GM20431 (cell line): ENCODE data around the gene POC1B.

Experiments
- in situ Hi-C: fragments of 300-500 bp; cut with MseI, MboI; formaldehyde crosslinking; loops from one replicate; pipeline ENCODE4 v1.15.0; 2020; ENCODE audit warnings: low sequenced_read_pairs; ENCODE audit not compliant: unreplicated experiment

The POC1B gene

GRCh38 chr12:89499857-89500256 is 26.0 kb downstream of the POC1B start:
- in situ Hi-C loops = no loop called here

- in situ Hi-C loops = no loop called here
Observed at GRCh38 chr12:89497467-89497866, 28.4 kb downstream of the POC1B start.

- in situ Hi-C loops = no loop called here
Observed at GRCh38 chr12:89497005-89497404, 28.8 kb downstream of the POC1B start.

- in situ Hi-C loops = no loop called here
Observed at GRCh38 chr12:89494411-89495231, 31.2 kb downstream of the POC1B start.

- in situ Hi-C loops = no loop called here
Observed at GRCh38 chr12:89493670-89494302, 32.1 kb downstream of the POC1B start.

GRCh38 chr12:89492883-89493282 is 33.0 kb downstream of the POC1B start:
- in situ Hi-C loops = no loop called here

GRCh38 chr12:89490922-89491321 is 34.9 kb downstream of the POC1B start:
- in situ Hi-C loops = no loop called here

GRCh38 chr12:89486264-89486663 is 39.6 kb downstream of the POC1B start:
- in situ Hi-C loops = no loop called here

- in situ Hi-C loops = no loop called here
Observed at GRCh38 chr12:89484470-89484869, 41.4 kb downstream of the POC1B start.

- in situ Hi-C loops = no loop called here
Observed at GRCh38 chr12:89481213-89481914, 44.5 kb downstream of the POC1B start.

- in situ Hi-C loops = no loop called here
Observed at GRCh38 chr12:89479982-89480381, 45.9 kb downstream of the POC1B start.

GRCh38 chr12:89477633-89478279 is 48.1 kb downstream of the POC1B start:
- in situ Hi-C loops = no loop called here

- in situ Hi-C loops = no loop called here
Observed at GRCh38 chr12:89476904-89477595, 48.8 kb downstream of the POC1B start.

- in situ Hi-C loops = no loop called here
Observed at GRCh38 chr12:89476232-89476631, 49.6 kb downstream of the POC1B start.

GRCh38 chr12:89475203-89475990 is 50.5 kb downstream of the POC1B start:
- in situ Hi-C loops = no loop called here

- in situ Hi-C loops = no loop called here
Observed at GRCh38 chr12:89474615-89475014, 51.2 kb downstream of the POC1B start.

- in situ Hi-C loops = no loop called here
Observed at GRCh38 chr12:89472508-89472907, 53.3 kb downstream of the POC1B start.

GRCh38 chr12:89470741-89471509 is 54.9 kb downstream of the POC1B start:
- in situ Hi-C loops = no loop called here
